GM21381 (cell line): Measurements from ENCODE around the gene PLSCR4.
"Not testable (repeated sequence)": the region's sequence is repeated elsewhere in the genome, so short reads cannot be mapped to it uniquely, and the experiment has no call there.

Experiments
- ATAC-seq: cut with Tn5 transposase; IDR thresholded peaks from one replicate; pipeline ENCODE4 v1.9.1; 2021; ENCODE audit warnings: mild to moderate bottlenecking, moderate library complexity; ENCODE audit not compliant: unreplicated experiment

Gene PLSCR4, protein sequence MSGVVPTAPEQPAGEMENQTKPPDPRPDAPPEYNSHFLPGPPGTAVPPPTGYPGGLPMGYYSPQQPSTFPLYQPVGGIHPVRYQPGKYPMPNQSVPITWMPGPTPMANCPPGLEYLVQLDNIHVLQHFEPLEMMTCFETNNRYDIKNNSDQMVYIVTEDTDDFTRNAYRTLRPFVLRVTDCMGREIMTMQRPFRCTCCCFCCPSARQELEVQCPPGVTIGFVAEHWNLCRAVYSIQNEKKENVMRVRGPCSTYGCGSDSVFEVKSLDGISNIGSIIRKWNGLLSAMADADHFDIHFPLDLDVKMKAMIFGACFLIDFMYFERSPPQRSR

DNA sequence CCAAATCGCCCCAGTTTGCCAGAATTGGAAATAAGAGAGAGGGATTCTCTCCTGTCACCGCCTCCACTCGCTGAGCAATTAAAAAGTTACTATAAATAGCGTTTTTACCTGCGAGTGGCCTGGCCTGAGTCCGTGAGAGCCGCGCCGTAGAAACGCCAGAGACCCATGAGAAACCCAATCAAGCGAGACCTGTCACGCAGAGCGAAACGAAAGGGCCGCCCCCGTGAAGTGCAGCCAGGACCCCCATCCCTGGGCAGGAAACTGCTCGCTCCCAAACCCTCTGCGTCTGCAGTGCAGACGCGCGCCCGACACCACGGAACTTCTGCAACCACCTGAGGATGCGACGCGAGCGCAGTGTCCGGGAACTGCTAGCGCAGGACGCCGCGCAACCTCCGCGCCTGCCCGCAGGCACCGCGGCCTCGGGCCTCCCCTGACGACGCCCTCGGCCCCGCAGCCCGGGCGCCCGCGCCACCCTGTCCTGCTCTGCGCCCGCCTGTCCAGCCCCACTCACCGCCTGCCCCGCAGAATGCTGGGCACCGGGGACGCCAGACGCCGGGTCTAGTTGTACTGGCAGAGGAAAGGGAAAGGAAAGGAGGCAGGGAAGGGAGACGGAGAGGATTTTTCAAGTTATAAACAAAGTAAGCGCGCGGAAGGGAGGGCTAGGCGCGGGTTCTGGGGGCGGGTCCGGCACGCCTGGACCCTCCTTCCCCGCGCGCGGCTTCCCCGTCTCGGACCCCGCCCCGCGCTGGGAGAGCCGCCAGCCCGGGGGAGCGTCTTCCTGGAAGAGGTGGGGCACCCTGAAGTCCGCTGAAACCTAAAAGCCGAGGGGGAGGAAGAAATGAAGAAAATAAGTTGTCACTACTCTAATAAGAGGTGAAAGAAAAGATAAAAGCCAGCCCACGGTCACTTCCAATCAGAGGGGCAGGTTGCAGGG, at the start of gene PLSCR4:
Gene PLSCR4, minus strand, starts transcription at position 657 of the 934 bp plus-strand sequence. CDS start 29,034 bp downstream, outside the sequence.
- ATAC-seq, result peak; percentile 76

DNA sequence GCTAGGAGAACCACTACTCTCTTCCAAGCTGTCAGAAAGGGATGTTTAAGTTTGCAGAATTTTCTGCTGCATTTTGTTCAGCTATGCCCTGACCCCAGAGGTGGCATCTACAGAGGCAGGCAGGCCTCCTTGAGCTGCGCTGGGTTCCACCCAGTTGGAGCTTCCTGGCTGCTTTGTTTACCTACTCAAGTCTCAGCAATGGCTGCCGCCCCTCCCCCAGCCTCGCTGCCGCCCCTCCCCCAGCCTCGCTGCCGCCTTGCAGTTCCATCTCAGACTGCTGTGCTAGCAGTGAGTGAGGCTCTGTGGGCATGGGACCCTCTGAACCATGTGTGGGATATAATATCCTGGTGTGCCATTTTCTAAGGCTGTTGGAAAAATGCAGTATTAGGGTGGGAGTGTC, 42.5 kb upstream of the PLSCR4 start:
- ATAC-seq, result not testable (repeated sequence)

DNA sequence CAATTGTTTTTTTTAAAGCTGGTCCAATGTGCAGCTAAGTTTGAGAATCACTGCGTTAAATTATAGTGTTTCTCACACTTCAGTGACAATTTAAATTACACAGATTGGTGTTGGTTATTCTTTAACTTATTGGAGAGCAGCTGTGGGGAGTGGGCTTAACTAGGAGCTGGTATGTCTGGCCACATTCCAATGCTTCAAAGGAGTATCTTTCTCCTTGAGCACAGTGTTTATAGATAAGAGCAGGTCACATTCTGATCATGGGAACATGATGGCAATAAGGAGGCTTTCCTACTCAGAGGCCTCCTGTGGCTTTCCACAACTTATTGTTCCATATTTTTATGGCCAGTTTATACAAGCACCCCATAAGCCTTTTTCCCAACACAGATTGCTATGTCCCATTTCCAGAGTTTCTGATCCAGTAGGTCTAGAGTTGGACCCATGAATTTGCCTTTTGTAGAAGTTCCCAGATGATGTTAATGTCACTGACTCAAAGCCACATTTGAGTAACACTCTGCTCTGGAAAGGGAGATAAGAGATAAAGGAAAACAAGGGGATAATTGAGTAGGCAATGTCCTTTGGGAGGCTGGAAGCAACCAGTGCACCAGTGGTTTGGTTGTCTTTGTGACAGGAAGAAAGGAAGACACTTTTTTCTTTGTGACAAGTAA, 33.0 kb upstream of the PLSCR4 start:
- ATAC-seq, result no peak

DNA sequence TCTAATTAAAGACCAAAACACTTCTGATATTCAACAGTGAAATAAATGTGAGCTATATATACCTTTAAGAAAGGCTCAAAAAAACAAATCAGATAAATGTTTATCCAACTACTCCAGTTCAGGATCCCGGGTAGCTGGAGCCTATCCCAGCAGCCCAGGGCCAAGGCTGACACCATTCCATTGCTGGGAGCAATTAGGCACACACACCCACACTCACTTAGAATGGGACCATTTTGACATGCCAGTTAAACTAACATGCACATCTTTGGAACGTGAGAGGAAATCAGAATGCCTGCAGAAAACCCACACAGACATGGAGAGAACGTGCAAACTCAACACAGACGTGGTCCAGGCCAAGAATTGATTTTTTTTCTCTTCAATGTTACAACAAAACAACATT, 30.0 kb upstream of the PLSCR4 start:
- no peak for ATAC-seq

DNA sequence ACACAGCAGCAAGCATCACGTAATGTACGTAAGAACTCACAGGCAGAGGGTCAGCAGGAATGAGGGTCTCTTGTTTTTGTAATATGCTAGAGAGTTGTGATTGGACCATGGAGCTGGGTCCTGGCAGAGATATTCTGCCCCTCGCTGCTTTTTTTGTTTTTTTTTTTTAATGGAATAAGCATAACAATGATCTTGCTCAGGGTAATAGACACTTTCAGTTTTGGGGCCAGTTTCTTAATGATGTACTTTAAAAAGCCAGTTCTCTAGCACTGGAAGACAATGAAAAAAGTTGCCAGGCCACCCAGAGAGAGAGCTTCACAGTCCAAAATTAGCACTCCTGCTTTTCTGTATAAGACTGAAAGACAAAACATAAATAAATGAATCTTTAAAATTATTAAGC, 29.0 kb upstream of the PLSCR4 start:
- no peak for ATAC-seq

DNA sequence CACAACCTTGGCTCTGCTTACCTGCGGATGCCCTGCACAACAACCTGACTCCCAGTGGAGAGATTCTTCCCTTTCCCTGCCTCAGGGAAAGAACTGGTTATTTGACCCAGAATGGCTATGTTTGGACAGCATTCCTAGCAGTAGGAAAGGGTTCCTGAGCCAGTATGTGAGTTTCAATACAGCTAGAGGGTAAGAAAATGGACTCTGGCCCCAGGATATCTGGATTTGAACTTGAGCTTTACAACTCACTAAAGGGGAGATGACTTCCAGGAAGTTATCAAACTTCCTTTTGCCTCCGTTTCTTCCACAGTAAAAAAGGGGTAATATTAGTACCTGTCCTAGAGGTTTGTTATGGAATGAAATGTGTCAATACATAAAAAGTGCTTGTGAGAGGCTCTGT, 28.1 kb upstream of the PLSCR4 start:
- no peak for ATAC-seq

DNA sequence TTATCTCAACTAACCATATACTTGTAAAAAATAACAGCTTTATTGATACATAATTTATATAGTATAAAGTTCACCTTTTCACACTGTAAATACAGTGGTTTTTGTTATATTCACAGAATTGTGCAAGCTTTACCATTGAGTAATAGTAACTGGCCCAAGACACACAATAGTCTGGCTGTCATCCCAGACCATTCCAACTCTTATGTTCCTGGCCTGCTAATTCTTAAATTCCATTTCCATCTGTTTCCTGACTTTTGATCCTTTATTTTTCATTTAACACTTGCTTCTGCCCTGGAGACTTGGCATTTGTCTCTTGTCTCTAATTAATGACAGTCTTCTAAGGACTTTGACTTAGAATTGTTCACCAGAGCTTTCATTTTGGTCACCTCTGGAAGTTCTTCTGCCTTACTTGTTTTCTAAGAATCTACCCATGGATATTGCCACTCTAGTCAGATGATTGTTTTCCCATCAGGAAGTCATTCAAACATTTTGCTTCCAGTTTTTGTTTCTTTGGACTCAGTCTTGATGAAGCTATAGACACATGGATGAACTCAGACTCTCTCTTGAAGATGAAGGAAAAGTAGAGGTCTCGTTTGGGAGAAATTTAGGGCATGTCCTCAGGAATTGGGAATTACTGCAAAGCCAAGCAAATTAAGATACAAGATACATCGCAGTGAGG, 27.2 kb upstream of the PLSCR4 start:
- ATAC-seq, result no peak

DNA sequence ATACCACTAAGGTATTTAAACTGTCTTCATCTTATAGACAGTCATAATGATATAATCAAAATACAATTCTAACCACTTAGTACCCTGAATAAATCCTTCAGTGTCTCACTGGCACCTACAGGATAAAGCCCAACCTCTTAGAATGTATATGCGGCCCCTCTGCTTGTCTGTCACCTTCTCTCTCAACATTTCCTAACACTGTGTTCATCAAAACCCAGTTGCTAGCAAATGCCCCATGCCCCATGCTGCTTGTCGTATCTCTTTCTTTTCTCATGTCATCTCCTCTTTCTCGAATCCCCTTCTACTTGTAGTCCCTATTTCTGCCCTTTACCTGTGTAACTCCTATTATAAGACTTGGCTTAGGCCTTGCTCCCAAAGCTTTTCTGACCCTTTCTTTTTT, 24.6 kb upstream of the PLSCR4 start:
- no peak for ATAC-seq

DNA sequence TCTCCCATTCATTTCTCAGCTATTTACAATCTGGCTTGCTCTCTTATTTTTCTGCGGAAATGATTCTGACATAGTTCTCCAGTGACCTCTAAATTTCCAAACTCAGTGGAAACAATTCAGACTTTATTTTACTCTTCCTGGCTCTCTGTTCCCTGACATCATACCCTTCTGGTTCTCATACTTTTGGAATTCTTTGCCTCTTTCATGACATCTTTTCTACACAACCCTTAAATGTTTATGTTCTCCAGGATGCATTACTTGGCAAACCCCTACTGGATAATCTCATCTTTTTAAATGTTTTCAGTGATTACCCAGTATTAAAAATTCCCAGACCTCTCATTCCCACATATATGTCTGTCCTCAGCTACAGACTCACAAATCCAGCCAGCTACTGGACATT, 23.9 kb upstream of the PLSCR4 start:
- no peak for ATAC-seq

DNA sequence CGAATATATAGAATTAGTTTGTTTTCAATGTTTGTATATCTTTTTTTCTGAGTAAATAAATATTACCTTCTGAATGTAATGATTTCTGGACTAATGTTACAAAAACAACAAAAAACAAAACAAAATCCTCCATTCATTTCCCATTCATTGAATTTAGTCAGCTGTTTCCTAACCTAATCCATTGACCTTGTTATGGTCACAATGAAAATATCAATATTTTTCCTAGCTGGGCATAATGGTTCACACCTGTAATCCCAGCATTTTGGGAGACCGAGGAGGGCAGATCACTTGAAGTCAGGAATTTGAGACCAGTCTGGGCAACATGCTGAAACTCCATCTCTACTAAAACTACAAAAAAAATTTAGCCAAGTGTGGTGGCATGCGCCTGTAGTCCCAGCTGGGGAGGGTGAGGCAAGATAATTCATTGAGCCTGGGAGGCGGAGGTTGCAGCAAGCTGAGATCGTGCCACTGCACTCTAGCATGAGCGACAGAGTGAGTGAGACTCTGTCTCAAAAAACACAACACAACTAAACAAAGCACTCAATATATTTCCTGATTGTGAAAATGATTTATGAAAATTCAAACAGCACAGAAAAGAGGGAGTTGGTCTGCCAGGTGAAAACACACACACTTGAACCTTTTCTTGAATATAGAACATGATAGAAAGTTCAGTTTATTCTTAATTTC, 23.0 kb upstream of the PLSCR4 start:
- no peak for ATAC-seq

DNA sequence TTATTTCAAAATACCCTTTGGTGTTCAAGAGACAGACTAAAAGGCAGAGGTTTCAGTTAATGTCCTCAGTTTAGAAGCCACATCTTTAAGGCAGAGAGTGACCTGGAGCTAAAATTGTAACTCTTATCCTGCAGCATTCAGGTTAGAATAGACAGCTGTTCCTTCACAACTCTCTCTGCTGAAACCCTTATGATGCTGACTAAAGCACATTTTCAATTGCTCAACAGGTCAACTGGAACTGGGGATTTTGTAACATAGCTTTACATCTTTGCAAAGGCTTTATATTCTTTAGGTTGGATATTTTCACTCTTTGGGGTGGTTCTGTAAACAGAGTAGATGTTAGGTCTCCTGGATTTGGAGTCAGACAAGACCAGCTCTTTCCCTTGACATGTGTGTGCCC, 20.3 kb upstream of the PLSCR4 start:
- no peak for ATAC-seq

DNA sequence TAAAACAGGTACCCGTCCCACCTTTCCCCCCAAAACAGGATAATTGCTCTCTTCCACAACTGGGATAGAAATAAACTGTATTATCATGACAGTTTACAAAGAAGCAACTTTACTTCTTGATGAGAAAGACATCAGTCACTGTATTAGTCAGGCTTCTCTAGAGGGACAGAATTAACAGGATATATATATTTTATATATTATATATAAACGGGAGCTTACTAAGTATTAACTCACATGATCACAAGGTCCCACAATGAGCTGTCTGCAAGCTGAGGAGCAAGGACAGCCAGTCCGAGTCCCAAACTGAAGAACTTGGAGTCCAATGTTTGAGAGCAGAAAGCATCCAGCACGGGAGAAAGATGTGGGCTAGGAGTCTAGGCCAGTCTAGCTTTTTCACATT, 18.4 kb upstream of the PLSCR4 start:
- no peak for ATAC-seq

DNA sequence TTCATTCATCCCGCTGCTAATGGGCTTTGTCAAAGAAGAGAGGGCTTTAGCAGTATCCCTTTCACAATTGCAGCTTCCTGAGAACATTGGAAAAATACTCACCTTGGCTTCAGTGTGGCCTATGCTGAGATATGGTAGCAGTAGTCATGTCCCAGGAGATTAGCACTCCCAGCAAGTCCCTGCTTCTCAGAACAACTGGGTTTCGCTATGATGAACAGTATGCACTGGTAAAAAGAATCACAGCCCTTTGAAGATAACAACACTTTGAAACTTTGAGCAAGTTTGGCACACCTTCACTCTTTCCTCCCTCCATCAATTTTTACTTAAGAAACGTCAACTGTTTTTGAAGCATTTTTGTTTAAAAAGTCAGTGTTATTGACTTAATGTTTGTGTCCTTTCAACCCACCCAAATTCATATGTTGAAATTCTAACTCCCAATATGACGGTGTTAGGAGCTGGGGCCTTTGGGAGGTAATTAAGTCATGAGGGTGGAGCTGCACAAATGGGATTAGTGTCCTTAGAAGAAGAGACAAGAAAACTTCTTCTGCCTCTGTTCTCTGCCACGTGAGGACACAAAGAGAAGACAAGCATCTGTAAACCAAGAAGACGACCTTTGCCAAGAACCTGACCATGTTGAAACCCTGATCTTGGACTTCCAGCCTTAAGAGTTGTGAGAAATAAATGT, 17.8 kb upstream of the PLSCR4 start:
- ATAC-seq, result no peak

DNA sequence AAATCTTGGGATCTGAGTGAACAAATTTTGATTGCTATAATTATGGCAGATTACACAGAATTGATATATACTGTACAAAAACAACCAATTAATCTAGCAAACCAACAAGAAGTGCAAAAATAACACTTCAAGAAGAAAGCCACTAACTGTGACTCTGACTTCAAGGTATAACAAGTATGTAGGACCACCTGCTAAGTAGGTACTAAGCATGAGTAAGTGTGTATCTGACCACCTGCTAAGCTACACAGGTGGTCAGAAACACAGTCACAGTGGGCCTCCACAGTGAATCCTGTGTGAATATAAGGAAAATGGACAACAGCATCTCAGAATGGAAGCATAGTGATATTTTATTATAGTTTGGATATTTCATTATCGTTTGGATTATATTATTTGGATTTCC, 14.8 kb upstream of the PLSCR4 start:
- ATAC-seq, result no peak

DNA sequence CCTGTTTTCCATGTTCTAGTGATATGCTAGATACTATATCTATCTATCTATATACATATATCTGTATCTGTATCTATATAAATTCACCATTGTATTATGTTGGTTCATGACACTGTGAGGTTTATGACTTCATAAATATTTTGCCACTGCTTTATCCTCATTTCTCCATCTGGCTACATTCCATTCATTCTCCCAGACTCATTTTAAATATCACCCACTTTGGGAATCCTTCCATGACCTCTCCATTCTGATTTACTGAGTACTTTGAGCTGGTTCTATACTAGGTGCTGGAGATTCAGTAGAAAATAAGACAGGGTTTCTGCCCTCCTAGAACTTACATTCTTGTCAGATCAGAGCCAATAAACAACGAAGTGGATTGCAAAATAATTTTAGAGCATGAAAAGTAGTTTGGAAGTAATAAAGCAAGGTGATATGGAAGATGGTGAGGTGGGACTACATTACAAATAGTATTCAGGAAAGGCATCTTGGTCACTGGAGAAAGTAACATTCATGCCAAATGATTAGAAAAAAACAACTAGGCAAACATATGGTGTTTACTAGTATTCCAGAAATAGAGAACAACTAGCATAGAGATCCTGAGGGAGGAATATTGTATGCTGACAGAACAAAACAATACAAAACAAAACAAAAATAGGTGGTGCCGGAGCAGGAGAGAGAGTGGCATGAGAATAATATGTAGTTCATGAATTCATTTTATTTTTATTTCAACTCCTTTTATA, 11.6 kb upstream of the PLSCR4 start:
- no peak for ATAC-seq

DNA sequence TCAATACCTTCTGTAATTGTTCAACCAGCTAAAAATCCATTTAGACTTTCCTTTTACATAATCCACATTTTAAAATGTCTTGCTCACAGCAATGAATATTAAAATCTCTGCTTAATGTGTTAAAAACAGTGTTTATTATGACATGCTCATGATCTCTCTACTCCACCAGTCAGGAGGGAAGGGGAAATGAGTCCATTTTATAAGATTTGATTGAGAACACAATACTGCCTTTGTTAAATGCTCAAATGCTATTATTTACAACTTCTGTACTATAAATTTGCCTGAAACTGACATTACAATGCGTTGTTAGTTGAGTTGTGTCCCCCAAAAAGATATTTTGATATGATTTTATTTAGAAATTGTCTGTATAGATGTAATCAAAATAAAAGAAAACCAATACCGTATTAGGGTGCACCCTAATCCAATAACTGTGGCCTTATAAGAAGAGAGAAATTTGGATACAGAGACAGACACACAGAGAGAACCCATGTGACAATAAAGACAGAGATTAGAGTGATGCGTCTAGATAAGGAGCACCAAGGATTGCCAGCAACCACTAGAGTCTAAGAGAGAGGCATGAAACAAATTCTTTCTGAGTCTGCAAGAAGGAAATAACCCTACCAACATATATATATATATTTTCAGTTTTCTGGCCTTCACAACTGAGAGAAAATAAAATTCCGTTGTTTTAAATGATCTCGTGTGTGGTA, 9.1 kb upstream of the PLSCR4 start:
- ATAC-seq, result no peak

DNA sequence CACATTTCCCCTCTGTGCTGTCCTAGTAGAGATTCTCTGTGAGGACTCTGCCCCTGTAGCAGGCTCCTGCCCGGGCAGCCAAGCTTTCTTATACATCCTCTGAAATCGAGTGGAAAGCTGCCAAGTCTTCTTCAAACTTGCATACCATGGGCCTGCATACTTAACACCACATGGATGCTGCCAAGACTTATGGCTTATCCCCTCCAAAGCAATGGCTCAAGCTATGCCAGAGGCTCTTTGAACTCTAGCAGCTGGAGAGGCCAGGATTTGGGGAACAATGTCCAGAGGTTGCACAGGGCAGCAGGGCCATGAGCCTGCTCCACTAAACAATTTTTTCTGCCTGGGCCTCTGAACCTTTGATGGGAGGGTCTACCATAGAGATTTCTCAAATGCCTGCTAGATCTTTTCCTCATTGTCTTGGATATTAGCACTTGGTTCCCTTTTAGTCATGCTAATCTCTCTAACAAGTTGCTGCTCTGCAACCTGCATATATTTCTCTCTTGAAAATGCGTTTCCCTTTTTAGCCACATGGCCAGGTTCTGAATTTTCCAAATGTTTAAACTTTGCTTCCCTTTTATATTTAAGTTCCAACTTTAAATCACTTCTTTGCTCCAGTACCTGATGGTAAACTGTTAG, 6.1 kb upstream of the PLSCR4 start:
- no peak for ATAC-seq

DNA sequence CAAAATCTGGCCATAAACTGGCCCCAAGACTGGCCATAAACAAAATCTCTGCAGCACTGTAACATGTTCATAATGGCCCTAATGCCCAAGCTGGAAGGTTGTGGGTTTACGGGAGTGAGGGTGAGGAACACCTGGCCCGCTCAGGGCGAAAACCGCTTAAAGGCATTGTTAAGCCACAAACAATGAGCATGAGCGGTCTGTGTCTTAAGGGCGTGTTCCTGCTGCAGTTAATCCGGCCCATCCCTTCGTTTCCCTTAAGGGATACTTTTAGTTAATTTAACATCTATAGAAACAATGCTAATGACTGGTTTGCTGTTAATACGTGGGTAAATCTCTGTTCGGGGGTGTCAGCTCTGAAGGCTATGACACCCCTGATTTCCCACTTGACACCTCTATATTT, 1.5 kb upstream of the PLSCR4 start:
- ATAC-seq, result not testable (repeated sequence)
